ENCODE data around the gene PVALB. TPM values are rescaled to one million over a fixed set of nuclear protein-coding genes. Genes with fewer than 3 reads are reported as not detected.

Gene PVALB
- total and polyA plus RNA-seq, 10 of the 15 experiments (the other 5 are each of a cell fraction or from before 2014, with no cell fraction given), result not detected

- TF ChIP-seq CREB1 (IDR thresholded peaks at IDR 0.05; ENCODE audit: low read depth) (peak; percentile 36; the same call in 1 of the 2 replicates), SMC3 (IDR thresholded peaks at IDR 0.05; ENCODE audit: borderline replicate concordance, low read length) (peak; percentile 34; the same call in 1 of the 2 replicates), TAF1 (IDR thresholded peaks at IDR 0.05; ENCODE audit: borderline replicate concordance, low read depth, low read length) (no peak), FOS (IDR thresholded peaks at IDR 0.05; ENCODE audit: borderline replicate concordance, extremely low read depth, insufficient read length) (no peak)
These were observed 26.2 kb downstream of the PVALB start (continued) for GRCh38 chr22:36790648-36791047.

DNA sequence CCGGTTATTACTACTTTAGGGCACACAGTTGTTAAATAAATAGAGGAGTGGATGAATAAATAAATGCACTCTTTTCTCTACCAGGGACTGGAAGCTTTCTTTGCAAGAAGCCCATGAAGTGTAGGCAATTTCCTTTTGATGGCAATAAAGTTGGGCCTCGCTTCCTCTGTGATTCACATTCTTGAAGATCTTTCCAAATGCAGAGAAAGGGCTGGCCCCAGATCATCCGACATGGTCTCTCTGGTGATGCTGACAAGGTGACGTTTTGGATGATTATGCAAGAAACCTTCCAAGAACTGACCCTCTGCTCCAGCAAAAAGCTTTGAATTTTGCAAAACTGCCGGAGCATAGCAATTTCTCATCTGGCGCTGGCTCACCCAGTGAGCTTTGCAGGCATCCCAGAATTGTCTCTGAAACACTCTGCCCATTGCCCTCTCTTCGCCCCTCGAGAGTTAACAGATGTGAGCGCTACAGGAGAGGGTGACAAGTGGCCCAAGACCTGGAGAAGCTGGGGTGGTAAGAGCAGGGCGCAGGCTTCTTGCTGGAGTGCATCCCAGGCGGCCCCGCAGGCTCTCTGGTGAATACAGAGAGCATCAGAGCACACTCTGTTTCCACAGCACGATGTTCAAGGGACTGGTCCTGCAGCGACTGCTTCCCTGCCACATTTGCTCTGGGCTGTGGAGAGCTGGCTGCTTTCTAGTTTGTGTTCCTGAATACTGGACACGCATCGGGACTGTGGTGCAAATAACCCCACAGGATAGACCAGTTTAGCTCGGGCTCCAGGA is 29.4 kb downstream of the PVALB start:
- H2AFZ ChIP-seq (ENCODE audit: control insufficient read depth, low read depth, low read length), result no peak overlapping the region
- H3K4me1 ChIP-seq (ENCODE audit: control insufficient read depth, insufficient read depth, low read length), result peaks cover 5% of the 10 kb centered on the region
- 31% methylated on average over 17 of the region's 17 CpGs for WGBS (ENCODE audit: insufficient coverage, insufficient replicate concordance, low lambda C conversion rate, missing lambda C conversion rate)
- no peak overlapping the region for H3K4me2 ChIP-seq (ENCODE audit: control insufficient read depth, insufficient read depth)
- peaks cover 2 to 5% of the 10 kb centered on the region in 2 experiments; a peak in 2 of 4 replicates for H3K27me3 ChIP-seq (replicated peaks in 1 of 2; ENCODE audit: control insufficient read depth in 2 of 2, insufficient read depth in 2 of 2, low read length in 1 of 2)
- H4K20me1 ChIP-seq (ENCODE audit: control insufficient read depth, insufficient read depth), result no peaks in the 10 kb centered on the region
- CTCF ChIA-PET, result interaction anchor here (0.6 to 9.9 kb wide), 5 partner anchors 9 to 256 kb away, joined by 3 to 115 read pairs (median 3); no protein-coding TSS in a partner anchor
- no peaks in the 10 kb centered on the region for H3K79me2 ChIP-seq (ENCODE audit: control insufficient read depth, insufficient read depth, low read length)
- DNase-seq (ENCODE audit: low read depth, low spot score), result no peak
- SMC1A ChIA-PET (ENCODE audit: uncharacterized antibody, unreplicated experiment), result interaction anchor here (0.6 to 1.5 kb wide), 5 partner anchors 11 to 674 kb away, joined by 3 to 5 read pairs (median 3); partner anchors contain the start of gene IFT27
- RAD21 ChIA-PET (ENCODE audit: unreplicated experiment), result interaction anchor here (0.7 kb wide), 1 partner anchor 65 kb away, joined by 4 read pairs; no protein-coding TSS in a partner anchor
- TF ChIP-seq SMAD5 (IDR thresholded peaks at IDR 0.05; ENCODE audit: low read depth) (no peak), E2F4 (IDR thresholded peaks at IDR 0.05; ENCODE audit: low read depth, low read length) (no peak), SREBF1 (IDR thresholded peaks at IDR 0.05; ENCODE audit: low read length) (no peak), KDM1A (IDR thresholded peaks at IDR 0.05; ENCODE audit: borderline replicate concordance) (no peak), SP1 (IDR thresholded peaks at IDR 0.05; ENCODE audit: low read depth, low read length) (no peak)
- BruUV-seq (replicated peaks), result no TSS peak
- POLR2A ChIA-PET, result no interaction called here
- no peak for ATAC-seq
- FAIRE-seq, result no peak
- intact Hi-C loops (cut with micrococcal nuclease; ENCODE audit: unreplicated experiment) (loop anchor here (10.0 kb wide), 1 partner anchor 407 kb away; no protein-coding TSS in a partner anchor), in situ Hi-C loops (cut with MboI) (loop anchor here (5.0 kb wide), 1 partner anchor 195 kb away; no protein-coding TSS in a partner anchor)
- no peak overlapping the region for H3K9ac ChIP-seq (ENCODE audit: control insufficient read depth, insufficient read depth, low read length)
- H3K27ac ChIP-seq (ENCODE audit: control insufficient read depth, insufficient read depth), result no peak overlapping the region
- no peak overlapping the region for H3K4me3 ChIP-seq
- H3K9me3 ChIP-seq (replicated peaks; ENCODE audit: control insufficient read depth, insufficient read depth, low read length), result no peaks in the 10 kb centered on the region
- H3K36me3 ChIP-seq (ENCODE audit: control insufficient read depth in 2 of 2, insufficient read depth in 2 of 2, low read length in 1 of 2), result no peaks in the 10 kb centered on the region

Measured in GM12878 (cell line).